LNCaP clone FGC (cell line): ENCODE data around the gene PSTPIP2.

Source experiments
- DNase-seq: peaks from one replicate; pipeline ENCODE4 v3.0.0-alpha.2; 2011; ENCODE audit warnings: low read depth
- H3K4me3 ChIP-seq: 2 replicates; pipeline ENCODE4 v1.5.1; 2011; ENCODE audit warnings: mild to moderate bottlenecking, low read depth, low read length, control low read depth
- CTCF ChIP-seq: IDR thresholded peaks from 2 replicates; pipeline ENCODE4 v1.5.1; 2012; ENCODE audit warnings: mild to moderate bottlenecking; ENCODE audit not compliant: control insufficient read depth, insufficient read depth; ENCODE audit errors: extremely low read depth

The PSTPIP2 gene

GRCh38 chr18:45958730-45959129, 113.3 kb downstream of the PSTPIP2 start:
- no peak for TF ChIP-seq CTCF
- no peak for DNase-seq
- no peak overlapping the region for H3K4me3 ChIP-seq

GRCh38 chr18:45958027-45958426, 114.0 kb downstream of the PSTPIP2 start:
- DNase-seq = no peak
- H3K4me3 ChIP-seq = no peak overlapping the region

GRCh38 chr18:45957100-45957499, 115.0 kb downstream of the PSTPIP2 start:
- TF ChIP-seq CTCF = no peak
- no peak for DNase-seq
- H3K4me3 ChIP-seq = no peak overlapping the region

More at GRCh38 chr18:45958027-45958426, 114.0 kb downstream of the PSTPIP2 start:
- TF ChIP-seq CTCF = no peak

GRCh38 chr18:45954070-45954934, 117.8 kb downstream of the PSTPIP2 start:
- no peak overlapping the region for H3K4me3 ChIP-seq
- DNase-seq = no peak
- TF ChIP-seq CTCF = no peak

- no peak overlapping the region for H3K4me3 ChIP-seq
- DNase-seq = no peak
- no peak for TF ChIP-seq CTCF
Measured at GRCh38 chr18:45951016-45951714, 120.9 kb downstream of the PSTPIP2 start.

- no peak for DNase-seq
- no peak overlapping the region for H3K4me3 ChIP-seq
- no peak for TF ChIP-seq CTCF
Measured at GRCh38 chr18:45945669-45946068, 126.4 kb downstream of the PSTPIP2 start.
